ENCODE results near the gene ATXN1L.
"Not testable (repeated sequence)": the region's sequence is repeated elsewhere in the genome, so short reads cannot be mapped to it uniquely, and the experiment has no call there.

Gene ATXN1L

GRCh38 chr16:71845639-71846430 lies at the start of gene ATXN1L:
Gene ATXN1L, plus strand, starts transcription at chr16:71845976. Its CDS starts 3,765 bp downstream, at chr16:71849741.
- DNase-seq: peak; percentile 80 to 83

DNA sequence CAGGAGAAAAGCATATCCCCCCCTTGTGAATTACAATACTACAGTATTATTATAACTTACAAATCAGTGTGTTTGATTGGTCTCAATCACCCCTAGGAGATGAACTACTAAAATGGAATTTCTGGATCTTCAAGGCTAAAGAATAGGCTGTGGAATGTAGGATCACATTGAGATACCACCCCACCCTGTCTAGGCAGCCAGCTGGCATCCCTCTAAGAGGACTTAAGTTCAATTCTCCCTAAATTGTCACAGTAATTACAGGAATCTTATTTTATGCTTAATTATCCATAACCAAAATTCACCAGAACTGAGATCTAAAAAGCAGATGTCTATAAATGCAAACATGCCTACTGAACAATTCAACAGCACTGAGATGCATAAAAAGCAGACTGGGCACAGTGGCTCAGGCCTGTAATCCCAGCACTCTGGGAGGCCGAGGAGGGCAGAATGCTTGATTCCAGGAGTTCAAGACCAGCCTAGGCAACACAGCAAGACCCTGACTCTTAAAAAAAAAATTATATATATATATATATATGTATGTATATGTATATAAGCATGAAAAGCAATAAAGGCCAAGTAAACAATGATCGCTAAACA lies 49.2 kb upstream of the ATXN1L start:
- no peak for DNase-seq

DNA sequence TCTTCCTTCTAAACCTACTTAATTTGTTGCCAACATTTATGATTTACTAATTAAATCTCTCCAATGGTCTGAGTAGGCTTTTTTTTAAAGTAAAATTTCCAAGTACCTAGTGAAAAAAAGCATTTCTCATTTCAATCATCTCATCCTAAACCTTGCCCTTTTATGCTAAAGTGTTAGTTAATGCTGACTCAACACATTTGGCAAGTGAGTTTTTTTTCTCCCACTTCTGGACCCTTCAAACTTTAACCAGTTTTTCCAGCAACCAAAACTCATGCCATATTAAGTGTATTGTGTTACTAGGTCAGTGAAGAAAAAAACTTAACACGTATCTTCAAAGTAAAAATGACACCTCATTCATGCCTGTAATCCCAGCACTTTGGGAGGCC lies 42.5 kb upstream of the ATXN1L start:
- no peak for DNase-seq

DNA sequence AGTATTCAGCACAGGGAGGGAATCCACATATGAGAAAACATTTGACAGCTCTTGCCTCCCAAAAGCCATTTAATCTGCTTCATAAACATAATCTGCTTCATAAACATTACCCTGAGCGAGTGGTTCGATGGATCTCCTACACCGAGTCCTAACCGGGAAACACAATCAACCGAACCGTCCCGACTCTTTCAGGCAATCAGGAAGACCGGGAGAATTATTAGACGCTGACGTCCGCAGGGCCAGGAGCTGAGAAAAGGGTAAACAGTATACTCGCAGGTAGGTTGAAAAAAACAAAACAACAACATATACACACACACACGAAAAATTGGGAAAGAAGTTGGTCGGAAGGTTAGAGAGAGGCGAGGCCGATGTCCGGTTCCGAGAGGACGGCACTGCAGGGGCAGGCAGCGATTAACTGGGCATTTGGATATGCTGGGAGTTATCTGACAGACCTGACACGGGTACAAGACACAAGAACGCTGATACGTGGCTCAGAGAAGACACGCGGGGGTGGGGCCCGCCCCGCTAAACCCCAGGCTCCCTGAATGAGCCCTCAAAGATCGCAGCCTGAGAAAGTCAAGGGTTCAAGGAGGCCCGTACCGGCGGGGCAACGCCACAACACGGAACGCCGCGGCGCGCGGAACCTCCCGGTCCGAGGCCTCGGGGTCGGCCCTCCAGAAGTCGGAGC lies 37.7 kb upstream of the ATXN1L start:
- DNase-seq: no peak

- DNase-seq: peak; percentile 93 to 96
Measured at GRCh38 chr16:71808593-71809459, 37.0 kb upstream of the ATXN1L start, which contains the start of gene AP1G1. Gene AP1G1, minus strand, starts transcription at chr16:71808834. Its CDS starts 19,355 bp downstream, at chr16:71789479.

DNA sequence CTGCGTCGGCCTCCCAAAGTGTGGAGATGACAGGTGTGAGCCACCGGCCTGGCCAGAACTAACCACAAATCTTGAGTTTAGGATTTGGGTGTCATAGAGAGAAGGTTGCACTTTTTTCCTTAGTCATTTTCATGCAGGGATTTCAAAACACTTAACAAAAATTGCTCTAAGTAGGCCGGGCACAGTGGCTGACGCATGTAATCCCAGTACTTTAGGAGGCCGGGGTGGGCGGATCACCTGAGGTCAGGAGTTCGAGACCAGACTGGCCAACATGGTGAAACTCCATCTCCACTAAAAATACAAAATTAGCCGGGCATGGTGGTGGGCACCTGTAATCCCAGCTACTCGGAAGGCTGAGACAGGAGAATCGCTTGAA lies 35.6 kb upstream of the ATXN1L start:
- not testable (repeated sequence) for DNase-seq

GRCh38 chr16:71811261-71811803 lies 34.4 kb upstream of the ATXN1L start:
- DNase-seq: no peak

DNA sequence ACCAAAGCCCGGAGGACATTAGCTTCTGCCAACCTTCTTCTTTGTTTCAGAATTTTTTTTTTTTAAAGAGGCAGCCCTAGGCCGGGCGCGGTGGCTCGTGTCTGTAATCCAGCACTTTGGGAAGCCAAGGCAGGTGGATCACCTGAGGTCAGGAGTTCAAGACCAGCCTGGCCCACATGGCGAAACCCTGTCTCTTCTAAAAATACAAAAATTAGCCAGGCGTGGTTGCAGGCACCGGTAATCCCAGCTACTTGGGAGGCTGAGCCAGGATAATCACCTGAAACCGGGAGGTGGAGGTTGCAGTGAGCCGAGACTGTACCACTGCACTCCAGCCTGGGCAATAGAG lies 28.6 kb upstream of the ATXN1L start:
- not testable (repeated sequence) for DNase-seq

DNA sequence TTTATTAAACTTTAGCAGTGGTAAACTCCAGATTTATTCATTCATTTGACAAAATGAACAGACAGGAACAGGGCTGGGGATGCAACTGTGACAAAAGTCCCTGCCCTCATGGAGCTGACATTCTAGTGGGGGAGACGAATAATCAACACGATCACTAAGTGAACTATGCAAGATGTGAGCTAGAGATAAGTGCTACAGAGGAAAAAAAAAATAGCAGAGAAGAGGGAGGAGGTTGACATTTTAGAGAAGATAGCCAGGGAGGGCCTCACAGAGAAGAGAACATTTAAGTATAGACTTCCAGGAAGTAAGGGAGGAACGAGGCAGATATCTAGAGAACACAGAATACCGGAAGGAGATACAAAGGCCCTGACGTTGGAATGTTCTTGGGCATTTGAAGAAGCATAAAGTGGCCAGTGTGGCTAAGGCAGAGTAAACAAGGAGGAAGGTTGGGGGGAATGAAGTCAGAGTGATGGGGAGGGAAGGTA lies 19.2 kb upstream of the ATXN1L start:
- no peak for DNase-seq

GRCh38 chr16:71830359-71830758 lies 15.4 kb upstream of the ATXN1L start:
- DNase-seq: no peak

GRCh38 chr16:71831698-71832097 lies 14.1 kb upstream of the ATXN1L start:
- DNase-seq: not testable (repeated sequence)

DNA sequence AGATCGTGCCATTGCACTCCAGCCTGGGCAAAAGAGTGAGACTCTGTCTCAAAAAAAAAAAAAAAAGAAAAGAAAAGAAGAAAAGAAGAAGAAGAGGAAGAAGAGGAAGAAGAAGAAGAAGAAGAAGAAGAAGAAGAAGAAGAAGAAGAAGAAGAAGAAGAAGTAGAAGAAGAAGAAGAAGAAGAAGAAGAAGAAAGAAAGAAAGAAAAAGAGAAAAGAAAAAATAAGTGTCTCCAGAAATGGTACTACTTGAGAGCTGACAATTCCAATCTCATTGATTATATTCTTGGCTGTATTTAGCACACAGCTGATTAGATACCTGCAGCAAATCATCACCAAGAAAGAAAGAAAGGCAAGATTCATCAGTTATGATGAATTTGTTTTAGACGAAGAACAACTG lies 13.7 kb upstream of the ATXN1L start:
- DNase-seq: not testable (repeated sequence)

DNA sequence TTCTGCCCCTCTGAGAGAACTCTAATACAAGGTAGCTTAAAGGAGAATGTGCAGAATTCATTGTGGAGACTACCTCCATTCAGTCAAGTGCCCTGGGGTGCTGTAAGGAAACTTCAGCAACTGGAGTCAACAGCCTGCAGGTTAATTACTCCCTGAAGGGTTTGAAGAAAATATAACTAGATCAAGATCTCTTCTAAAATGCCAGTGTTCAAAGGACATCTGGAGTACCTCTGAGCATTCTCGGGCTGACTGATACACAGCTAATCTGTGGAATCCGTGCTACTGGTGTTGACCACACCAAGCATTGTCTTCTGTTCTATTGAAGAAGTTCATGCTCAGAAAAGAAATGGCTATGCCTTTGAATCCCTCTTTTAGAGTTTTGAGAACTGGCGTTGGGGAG lies 11.5 kb upstream of the ATXN1L start:
- DNase-seq: no peak

DNA sequence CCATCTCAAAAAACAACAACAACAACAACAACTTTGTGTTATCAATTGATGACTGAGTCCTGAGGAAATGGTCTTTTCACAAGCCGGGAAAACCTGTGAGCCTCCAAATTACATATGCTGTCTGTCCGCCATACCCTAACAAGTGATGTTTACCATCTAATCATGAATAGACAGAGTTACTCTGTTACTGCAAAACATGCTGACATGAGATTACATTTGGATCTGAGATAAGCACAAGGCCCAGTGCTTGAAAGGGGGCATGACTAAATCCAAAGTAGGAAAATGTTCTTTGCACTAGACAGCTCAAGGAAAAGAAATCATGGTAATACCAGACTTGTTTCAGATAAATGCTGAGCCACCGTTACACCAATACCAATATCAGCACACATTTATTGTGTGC lies 8.6 kb upstream of the ATXN1L start:
- DNase-seq: no peak

DNA sequence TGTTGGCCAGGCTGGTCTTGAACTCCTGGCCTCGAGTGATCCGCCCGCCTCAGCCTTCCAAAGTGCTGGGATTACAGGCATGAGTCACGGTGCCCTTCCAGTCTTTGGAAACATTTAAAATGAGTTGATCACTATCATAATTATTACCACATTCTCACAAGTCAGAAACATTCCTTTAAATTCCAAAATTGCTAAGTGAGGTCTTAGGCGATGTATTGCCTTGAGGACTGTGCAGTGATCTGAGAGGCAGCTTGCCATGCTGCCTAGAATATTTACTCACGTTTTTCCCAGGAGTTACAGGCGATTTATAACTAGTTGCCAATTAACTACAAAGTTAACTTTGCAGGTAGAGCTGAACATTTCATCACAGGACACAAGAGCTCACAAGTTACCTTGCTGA lies 5.7 kb upstream of the ATXN1L start:
- DNase-seq: no peak

DNA sequence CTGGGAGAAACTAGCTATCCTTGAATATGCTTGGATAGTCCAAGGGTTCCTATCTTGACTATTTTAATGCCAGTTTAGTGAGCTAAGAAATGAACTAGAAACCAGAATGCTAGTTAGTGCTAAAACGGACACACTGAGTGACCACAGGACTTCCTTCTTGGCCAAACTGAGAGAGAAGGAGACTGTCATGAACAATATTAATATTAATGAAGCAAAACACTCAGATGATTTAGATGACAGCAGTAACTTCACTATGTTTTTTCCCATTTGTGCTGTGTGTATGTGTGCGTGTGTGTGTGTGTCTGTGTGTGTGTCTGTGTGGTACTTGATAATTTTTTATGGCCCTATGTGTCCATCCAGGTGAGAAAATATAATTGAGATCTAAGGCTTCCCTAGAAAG lies 2.2 kb upstream of the ATXN1L start:
- no peak for DNase-seq

DNA sequence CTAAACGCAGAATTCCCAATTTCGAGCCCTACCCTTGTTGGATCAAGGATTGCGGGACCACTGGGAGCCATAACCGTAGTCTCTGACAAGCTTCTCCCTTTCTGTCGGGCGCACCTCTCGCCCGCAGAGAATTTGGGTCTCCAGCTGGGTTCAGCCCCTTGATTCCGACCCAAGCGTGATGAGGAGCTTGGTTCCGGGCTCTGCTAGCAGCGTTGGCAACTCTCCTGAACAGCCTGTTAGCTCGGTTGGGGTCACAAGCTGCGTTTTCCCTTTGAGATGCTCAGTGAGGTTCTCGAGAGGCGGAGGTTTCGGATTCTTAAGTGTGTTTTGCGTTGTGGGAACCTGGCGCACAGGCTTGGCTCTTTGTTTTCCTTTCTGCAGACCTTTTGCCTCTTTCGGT lies 655 bp downstream of the ATXN1L start:
- DNase-seq: no peak

DNA sequence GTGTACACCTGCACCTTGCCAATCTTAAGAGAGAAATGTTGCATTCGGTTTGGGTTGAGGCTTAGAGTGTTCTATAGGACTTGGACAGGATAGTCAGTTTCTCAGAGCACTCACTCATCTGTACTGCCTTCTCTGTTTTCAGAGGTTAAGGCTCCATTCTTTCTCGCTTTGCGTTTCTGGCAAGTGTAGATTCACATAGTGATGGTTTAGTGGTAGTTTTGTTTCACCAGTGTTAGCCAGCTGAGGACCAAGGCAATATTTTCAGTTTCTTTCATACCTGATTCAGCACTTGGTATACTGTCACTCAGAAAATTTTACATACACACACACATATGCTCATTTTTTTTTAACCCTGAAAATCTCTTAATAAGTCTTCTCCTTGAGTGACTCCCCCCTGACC lies 1.3 kb downstream of the ATXN1L start:
- DNase-seq: no peak

DNA sequence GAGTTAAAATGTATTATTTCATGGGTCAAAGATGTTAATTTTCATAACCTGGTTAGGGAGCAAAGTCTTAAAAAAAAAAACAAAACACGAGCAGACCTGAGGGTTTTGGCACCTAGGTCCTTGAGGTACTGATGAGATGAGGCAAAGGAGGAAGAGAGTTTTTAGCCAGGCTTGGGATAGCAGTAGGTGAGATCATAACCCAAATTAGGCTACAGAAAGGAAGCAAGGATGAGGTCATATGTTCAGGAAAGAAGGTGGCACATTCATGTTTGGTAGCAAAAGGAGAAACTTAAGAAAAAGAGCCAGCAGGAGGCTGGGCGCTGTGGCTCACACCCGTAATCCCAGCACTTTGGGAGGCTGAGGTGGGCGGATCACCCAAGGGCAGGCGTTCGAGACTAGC lies 2.8 kb downstream of the ATXN1L start:
- DNase-seq: no peak

GRCh38 chr16:71851746-71852145 lies 6.0 kb downstream of the ATXN1L start:
- DNase-seq: no peak

- DNase-seq: no peak
Measured at GRCh38 chr16:71852158-71852557, 6.4 kb downstream of the ATXN1L start.

- no peak for DNase-seq
Measured at GRCh38 chr16:71852561-71852960, 6.8 kb downstream of the ATXN1L start.

GRCh38 chr16:71853413-71853812 lies 7.6 kb downstream of the ATXN1L start:
- DNase-seq: no peak
